ENCODE data around the gene LRRFIP1.

DNA sequence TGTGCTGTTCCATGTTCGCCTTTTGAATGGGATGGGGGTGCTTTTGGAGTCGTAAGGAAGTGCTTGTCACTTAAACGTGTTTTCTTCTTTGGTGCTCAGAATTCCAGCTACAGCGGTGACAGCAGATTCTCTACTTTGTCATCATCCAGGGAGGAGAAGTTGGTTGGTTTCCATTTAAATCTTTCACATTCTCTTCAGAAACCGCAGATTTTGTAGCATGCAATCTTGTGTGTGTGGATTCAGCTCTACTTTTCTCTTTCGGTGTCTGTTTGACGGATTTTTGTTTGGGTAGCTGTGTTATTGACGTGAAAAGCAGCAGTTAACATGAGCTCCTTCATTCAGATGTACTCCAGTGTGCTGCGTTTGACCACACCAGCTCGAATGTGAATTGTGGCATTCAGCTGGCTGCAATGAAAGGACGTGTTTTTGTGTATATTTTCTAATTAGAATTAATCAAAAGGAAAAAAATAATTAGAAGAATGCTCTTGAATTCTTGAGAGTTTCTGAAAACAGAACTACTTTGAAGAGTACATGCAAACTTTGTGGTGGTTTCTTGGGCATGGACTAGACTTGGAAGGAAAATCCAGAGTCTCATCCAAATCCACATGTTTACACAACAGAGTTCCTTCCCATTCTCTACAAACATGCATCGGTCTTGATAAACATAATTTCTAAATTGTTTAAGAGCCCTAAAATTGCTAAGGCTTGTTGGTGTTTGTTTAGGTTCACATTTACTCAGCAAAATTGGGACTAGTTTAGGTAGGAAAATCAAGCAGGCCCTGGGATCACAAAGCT, 102.5 kb downstream of the LRRFIP1 start:
- TF ChIP-seq ZNF384 (IDR thresholded peaks at IDR 0.05; ENCODE audit: low read depth, low read length) (no peak), ATF1 (CRISPR knock-in tag; IDR thresholded peaks at IDR 0.05) (no peak), ATF1 (tag; IDR thresholded peaks at IDR 0.05) (no peak), RCOR1 (IDR thresholded peaks at IDR 0.05; ENCODE audit: borderline replicate concordance in 1 of 2, low read depth in 2 of 2, low read length in 2 of 2) (no peak), POLR2A (conservative IDR thresholded peaks at IDR 0.05) (no peak), ZNF41 (CRISPR knock-in tag; conservative IDR thresholded peaks at IDR 0.05) (no peak), NR2C2 (CRISPR knock-in tag; IDR thresholded peaks at IDR 0.05) (no peak), NR2C2 (tag; IDR thresholded peaks at IDR 0.05) (no peak), FOXM1 (IDR thresholded peaks at IDR 0.05; ENCODE audit: low read depth) (no peak), FOXM1 (CRISPR knock-in tag; IDR thresholded peaks at IDR 0.05; ENCODE audit: low read depth) (no peak), SP1 (CRISPR knock-in tag; IDR thresholded peaks at IDR 0.05) (no peak), EHMT2 (IDR thresholded peaks at IDR 0.05) (no peak)
- TF ChIP-seq, protein P1, sequence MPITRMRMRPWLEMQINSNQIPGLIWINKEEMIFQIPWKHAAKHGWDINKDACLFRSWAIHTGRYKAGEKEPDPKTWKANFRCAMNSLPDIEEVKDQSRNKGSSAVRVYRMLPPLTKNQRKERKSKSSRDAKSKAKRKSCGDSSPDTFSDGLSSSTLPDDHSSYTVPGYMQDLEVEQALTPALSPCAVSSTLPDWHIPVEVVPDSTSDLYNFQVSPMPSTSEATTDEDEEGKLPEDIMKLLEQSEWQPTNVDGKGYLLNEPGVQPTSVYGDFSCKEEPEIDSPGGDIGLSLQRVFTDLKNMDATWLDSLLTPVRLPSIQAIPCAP (CRISPR knock-in tag; IDR thresholded peaks at IDR 0.05; ENCODE audit: borderline replicate concordance), result no peak
- TF ChIP-seq, protein P2, sequence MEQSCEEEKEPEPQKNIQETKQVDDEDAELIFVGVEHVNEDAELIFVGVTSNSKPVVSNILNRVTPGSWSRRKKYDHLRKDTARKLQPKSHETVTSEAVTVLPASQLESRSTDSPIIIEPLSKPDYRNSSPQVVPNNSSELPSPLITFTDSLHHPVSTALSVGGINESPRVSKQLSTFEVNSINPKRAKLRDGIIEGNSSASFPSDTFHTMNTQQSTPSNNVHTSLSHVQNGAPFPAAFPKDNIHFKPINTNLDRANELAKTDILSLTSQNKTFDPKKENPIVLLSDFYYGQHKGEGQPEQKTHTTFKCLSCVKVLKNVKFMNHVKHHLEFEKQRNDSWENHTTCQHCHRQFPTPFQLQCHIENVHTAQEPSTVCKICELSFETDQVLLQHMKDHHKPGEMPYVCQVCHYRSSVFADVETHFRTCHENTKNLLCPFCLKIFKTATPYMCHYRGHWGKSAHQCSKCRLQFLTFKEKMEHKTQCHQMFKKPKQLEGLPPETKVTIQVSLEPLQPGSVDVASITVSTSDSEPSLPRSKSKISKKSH (CRISPR knock-in tag; IDR thresholded peaks at IDR 0.05), result no peak

Data from K562 (cell line).